HEK293T (cell line): ENCODE data around the gene METTL9.

Source experiments
- ARNT ChIP-seq: fragments of 450-650 bp; IDR thresholded peaks from 2 replicates; pipeline ENCODE4 v1.6.1; 2017; ENCODE audit warnings: mild to moderate bottlenecking
- BHLHE40 ChIP-seq: fragments of 450-650 bp; IDR thresholded peaks from 2 replicates; pipeline ENCODE4 v1.6.1; 2016; ENCODE audit warnings: mild to moderate bottlenecking, moderate library complexity, borderline replicate concordance
- ELF4 ChIP-seq: fragments of 450-650 bp; IDR thresholded peaks from 2 replicates; pipeline ENCODE4 v1.6.1; 2017; ENCODE audit warnings: antibody characterized with exemption
- FOXA1 ChIP-seq: fragments of 450-650 bp; IDR thresholded peaks from 2 replicates; pipeline ENCODE4 v1.6.1; 2016; ENCODE audit warnings: mild to moderate bottlenecking
- FOXK2 ChIP-seq: fragments of 450-650 bp; IDR thresholded peaks from 2 replicates; pipeline ENCODE4 v1.6.1; 2016; ENCODE audit warnings: mild to moderate bottlenecking
- L3MBTL2 ChIP-seq: fragments of 450-650 bp; conservative IDR thresholded peaks from 2 replicates; pipeline ENCODE4 v1.6.1; 2016; ENCODE audit warnings: mild to moderate bottlenecking
- NFRKB ChIP-seq: fragments of 450-650 bp; IDR thresholded peaks from 2 replicates; pipeline ENCODE4 v1.6.1; 2016; ENCODE audit warnings: mild to moderate bottlenecking, moderate library complexity
- SP1 ChIP-seq: fragments of 450-650 bp; IDR thresholded peaks from 2 replicates; pipeline ENCODE4 v1.6.1; 2017
- SUZ12 ChIP-seq: fragments of 450-650 bp; IDR thresholded peaks from 2 replicates; pipeline ENCODE4 v1.6.1; 2016; ENCODE audit warnings: mild to moderate bottlenecking
- TARDBP ChIP-seq: fragments of 450-650 bp; IDR thresholded peaks from 2 replicates; pipeline ENCODE4 v1.6.1; 2016
- ZNF384 ChIP-seq: fragments of 450-650 bp; IDR thresholded peaks from 2 replicates; pipeline ENCODE4 v1.6.1; 2016

DNA sequence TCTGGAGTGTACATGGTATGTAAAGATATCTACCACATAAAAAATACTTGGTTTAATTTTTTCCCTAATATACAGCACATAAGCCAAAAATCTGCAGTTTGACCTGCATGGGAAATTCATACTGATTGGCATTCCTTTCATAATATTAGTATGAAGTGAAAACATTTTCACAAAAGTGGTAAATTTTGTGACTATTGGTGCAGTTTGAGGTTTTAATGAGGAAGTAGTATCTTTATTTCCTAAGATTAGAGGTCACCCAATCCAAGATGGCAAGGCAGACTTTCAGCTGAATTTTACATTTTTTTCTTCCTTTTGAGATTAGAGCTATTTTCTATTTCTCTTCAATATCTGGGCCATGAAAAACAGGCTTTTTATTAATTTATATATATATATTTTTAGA lies 21.2 kb downstream of the METTL9 start:
- TF ChIP-seq ARNT (no peak), SP1 (no peak), TARDBP (no peak), SUZ12 (no peak), FOXK2 (no peak), ELF4 (no peak), L3MBTL2 (no peak), NFRKB (no peak), FOXA1 (no peak), BHLHE40 (no peak), ZNF384 (no peak)
